ENCODE data around the gene CDH4. TPM values are rescaled to one million over a fixed set of nuclear protein-coding genes. Genes with fewer than 3 reads are reported as not detected.

The CDH4 gene
- total RNA-seq, 2 experiments from 2014 or later: not detected

DNA sequence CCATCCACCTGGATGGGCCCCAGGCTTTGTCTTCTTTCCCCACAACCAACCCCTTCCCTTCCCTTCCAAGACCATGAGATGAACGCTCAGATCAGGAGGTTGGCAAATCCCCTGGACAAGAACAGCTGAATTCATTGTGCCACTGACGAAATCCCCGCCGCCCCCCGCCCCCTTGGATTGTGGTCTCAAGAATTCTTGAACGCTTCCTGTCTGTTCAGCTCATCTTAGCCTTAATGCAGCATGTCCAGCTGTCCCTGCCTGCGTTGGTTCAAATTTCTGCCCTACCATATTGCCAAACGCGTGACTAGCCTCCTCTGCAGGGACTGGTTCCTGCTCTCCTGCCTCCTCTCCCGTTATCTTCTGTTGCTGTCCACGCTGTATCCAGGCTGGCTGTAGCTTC, 133.2 kb downstream of the CDH4 start:
- ChIA-PET POLR2A (no interaction called here), CTCF (ENCODE audit: unreplicated experiment) (no interaction called here)
- Histone ChIP-seq H3K36me3 (ENCODE audit: insufficient read depth, low read length) (no peaks in the 10 kb centered on the region), H4K20me1 (ENCODE audit: insufficient read depth, low read length) (no peaks in the 10 kb centered on the region), H2AFZ (ENCODE audit: low read length) (no peak overlapping the region), H3K4me1 (ENCODE audit: insufficient read depth, low read length, poor library complexity, severe bottlenecking) (no peaks in the 10 kb centered on the region), H3K79me2 (ENCODE audit: insufficient read depth, low read depth, low read length) (no peaks in the 10 kb centered on the region), H3K4me2 (ENCODE audit: low read length) (no peak overlapping the region), H3K4me3 (ENCODE audit: low read depth, low read length, poor library complexity, severe bottlenecking) (no peak overlapping the region), H3K27ac (ENCODE audit: low read depth, low read length, poor library complexity, severe bottlenecking) (no peak overlapping the region), H3K9me2 (ENCODE audit: insufficient read depth, low read length) (no peaks in the 10 kb centered on the region), H3K9me3 (ENCODE audit: low read length) (0 out of 2 replicates have a peak, but pooled peaks cover 4% of the 10 kb centered on the region)
- TF ChIP-seq EZH2phosphoT487 (IDR thresholded peaks at IDR 0.05; ENCODE audit: borderline replicate concordance, low read depth, low read length): no peak
- TF ChIP-seq, protein P1, sequence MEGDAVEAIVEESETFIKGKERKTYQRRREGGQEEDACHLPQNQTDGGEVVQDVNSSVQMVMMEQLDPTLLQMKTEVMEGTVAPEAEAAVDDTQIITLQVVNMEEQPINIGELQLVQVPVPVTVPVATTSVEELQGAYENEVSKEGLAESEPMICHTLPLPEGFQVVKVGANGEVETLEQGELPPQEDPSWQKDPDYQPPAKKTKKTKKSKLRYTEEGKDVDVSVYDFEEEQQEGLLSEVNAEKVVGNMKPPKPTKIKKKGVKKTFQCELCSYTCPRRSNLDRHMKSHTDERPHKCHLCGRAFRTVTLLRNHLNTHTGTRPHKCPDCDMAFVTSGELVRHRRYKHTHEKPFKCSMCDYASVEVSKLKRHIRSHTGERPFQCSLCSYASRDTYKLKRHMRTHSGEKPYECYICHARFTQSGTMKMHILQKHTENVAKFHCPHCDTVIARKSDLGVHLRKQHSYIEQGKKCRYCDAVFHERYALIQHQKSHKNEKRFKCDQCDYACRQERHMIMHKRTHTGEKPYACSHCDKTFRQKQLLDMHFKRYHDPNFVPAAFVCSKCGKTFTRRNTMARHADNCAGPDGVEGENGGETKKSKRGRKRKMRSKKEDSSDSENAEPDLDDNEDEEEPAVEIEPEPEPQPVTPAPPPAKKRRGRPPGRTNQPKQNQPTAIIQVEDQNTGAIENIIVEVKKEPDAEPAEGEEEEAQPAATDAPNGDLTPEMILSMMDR (conservative IDR thresholded peaks at IDR 0.05; ENCODE audit: low read length): no peak
- DNase-seq (ENCODE audit: low spot score): no peak
- intact Hi-C loops (cut with micrococcal nuclease; ENCODE audit: unreplicated experiment): no loop called here
- BruUV-seq (replicated peaks): no TSS peak

DNA sequence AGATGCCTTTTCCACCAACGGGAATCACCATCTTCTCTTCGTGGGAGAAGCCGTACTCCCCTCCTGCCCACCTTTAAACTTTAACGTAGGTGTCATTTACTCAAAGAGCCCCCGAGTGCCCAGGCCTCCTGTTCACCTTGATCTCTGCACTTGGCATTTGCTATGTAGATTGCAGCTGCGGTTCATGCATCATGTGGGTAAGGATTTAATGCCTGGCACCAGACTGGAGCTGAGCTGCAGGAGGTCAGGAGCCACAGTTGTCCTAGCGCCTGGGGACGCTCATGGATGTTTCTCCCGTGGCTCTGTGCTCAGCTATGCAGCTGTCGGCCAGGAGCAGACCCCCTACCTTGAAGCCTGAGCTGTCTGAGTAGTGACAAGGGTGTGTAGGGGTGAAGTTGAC, 133.7 kb downstream of the CDH4 start:
- H4K20me1 ChIP-seq (ENCODE audit: insufficient read depth, low read length): no peaks in the 10 kb centered on the region
- no peak overlapping the region for H3K4me3 ChIP-seq (ENCODE audit: low read depth, low read length, poor library complexity, severe bottlenecking)
- 0 out of 2 replicates have a peak, but pooled peaks cover 4% of the 10 kb centered on the region for H3K9me3 ChIP-seq (ENCODE audit: low read length)
- ChIA-PET CTCF (ENCODE audit: unreplicated experiment) (no interaction called here), POLR2A (no interaction called here)
- intact Hi-C loops (cut with micrococcal nuclease; ENCODE audit: unreplicated experiment): no loop called here
- H3K36me3 ChIP-seq (ENCODE audit: insufficient read depth, low read length): no peaks in the 10 kb centered on the region
- DNase-seq (ENCODE audit: low spot score): no peak
- no peak overlapping the region for H3K4me2 ChIP-seq (ENCODE audit: low read length)
- H3K79me2 ChIP-seq (ENCODE audit: insufficient read depth, low read depth, low read length): no peaks in the 10 kb centered on the region
- no peak overlapping the region for H2AFZ ChIP-seq (ENCODE audit: low read length)
- no peaks in the 10 kb centered on the region for H3K9me2 ChIP-seq (ENCODE audit: insufficient read depth, low read length)
- no peaks in the 10 kb centered on the region for H3K4me1 ChIP-seq (ENCODE audit: insufficient read depth, low read length, poor library complexity, severe bottlenecking)
- TF ChIP-seq EZH2phosphoT487 (IDR thresholded peaks at IDR 0.05; ENCODE audit: borderline replicate concordance, low read depth, low read length): no peak
- TF ChIP-seq, protein P1 (conservative IDR thresholded peaks at IDR 0.05; ENCODE audit: low read length): no peak
- H3K27ac ChIP-seq (ENCODE audit: low read depth, low read length, poor library complexity, severe bottlenecking): no peak overlapping the region
- no TSS peak for BruUV-seq (replicated peaks)

DNA sequence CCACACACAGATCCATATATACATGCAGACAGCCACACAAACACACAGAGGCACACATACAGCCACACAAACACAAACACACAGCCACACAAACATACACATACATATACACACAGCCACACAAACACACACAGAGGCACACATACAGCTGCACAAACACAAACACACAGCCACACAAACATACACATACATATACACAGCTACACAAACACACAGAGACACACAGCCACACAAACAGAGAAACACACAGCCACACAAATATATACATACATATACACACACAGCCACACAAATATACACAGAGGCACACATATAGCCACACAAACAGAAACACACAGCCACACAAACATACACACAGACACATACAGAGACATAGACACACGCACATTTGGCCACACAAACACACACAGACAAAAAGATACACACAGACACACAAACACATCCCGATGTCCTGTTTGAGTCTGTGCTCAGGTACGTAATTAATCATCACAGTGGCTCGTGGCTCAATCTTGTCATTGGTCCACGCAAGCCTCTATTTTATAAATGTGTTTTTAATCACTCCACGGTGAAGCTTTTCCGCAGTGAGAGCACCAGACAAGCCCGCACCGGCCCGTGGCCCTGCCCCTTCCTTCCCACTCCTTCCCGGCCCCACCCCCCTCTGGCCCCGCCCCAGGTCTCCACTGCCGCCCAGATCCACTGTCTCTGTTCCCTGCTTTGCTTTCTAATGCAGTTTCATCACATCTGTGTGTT, 135.3 kb downstream of the CDH4 start:
- H3K9me2 ChIP-seq (ENCODE audit: insufficient read depth, low read length): no peaks in the 10 kb centered on the region
- TF ChIP-seq, protein P1 (conservative IDR thresholded peaks at IDR 0.05; ENCODE audit: low read length): no peak
- TF ChIP-seq EZH2phosphoT487 (IDR thresholded peaks at IDR 0.05; ENCODE audit: borderline replicate concordance, low read depth, low read length): no peak
- BruUV-seq (replicated peaks): no TSS peak
- no peak for DNase-seq (ENCODE audit: low spot score)
- no peaks in the 10 kb centered on the region for H3K79me2 ChIP-seq (ENCODE audit: insufficient read depth, low read depth, low read length)
- H3K4me1 ChIP-seq (ENCODE audit: insufficient read depth, low read length, poor library complexity, severe bottlenecking): no peaks in the 10 kb centered on the region
- H3K4me3 ChIP-seq (ENCODE audit: low read depth, low read length, poor library complexity, severe bottlenecking): no peak overlapping the region
- CTCF ChIA-PET (ENCODE audit: unreplicated experiment): no interaction called here
- intact Hi-C loops (cut with micrococcal nuclease; ENCODE audit: unreplicated experiment): no loop called here
- POLR2A ChIA-PET: interaction anchor here (0.6 kb wide), 2 partner anchors 218 to 439 kb away, joined by 3 to 6 read pairs; no protein-coding TSS in a partner anchor
- H2AFZ ChIP-seq (ENCODE audit: low read length): no peak overlapping the region
- H4K20me1 ChIP-seq (ENCODE audit: insufficient read depth, low read length): no peaks in the 10 kb centered on the region
- H3K36me3 ChIP-seq (ENCODE audit: insufficient read depth, low read length): no peaks in the 10 kb centered on the region
- H3K27ac ChIP-seq (ENCODE audit: low read depth, low read length, poor library complexity, severe bottlenecking): no peak overlapping the region
- 0 out of 2 replicates have a peak, but pooled peaks cover 4% of the 10 kb centered on the region for H3K9me3 ChIP-seq (ENCODE audit: low read length)
- H3K4me2 ChIP-seq (ENCODE audit: low read length): no peak overlapping the region

Measured in OCI-LY7 (cell line).